Measurements from ENCODE around the gene DCHS2.

The DCHS2 gene

GRCh38 chr4:154208424-154208823 lies 283.2 kb downstream of the DCHS2 start:
- no peak for TF ChIP-seq ZNF274 (IDR thresholded peaks at IDR 0.05; ENCODE audit: low read depth, low read length)
- no peak for TF ChIP-seq YY1 (IDR thresholded peaks at IDR 0.05; ENCODE audit: insufficient read depth, insufficient read length)
- TF ChIP-seq SUZ12 (IDR thresholded peaks at IDR 0.05; ENCODE audit: extremely low read depth, insufficient read depth, insufficient read length): no peak
- Histone ChIP-seq H3K36me3 (ENCODE audit: insufficient read depth, insufficient read length, low read length) (no peaks in the 10 kb centered on the region), H3K9ac (ENCODE audit: insufficient read length, low read depth) (no peak overlapping the region), H3K9me3 (ENCODE audit: insufficient read depth, low read length) (no peaks in the 10 kb centered on the region), H3K4me1 (ENCODE audit: insufficient read depth, insufficient read length) (no peaks in the 10 kb centered on the region), H3K27me3 (ENCODE audit: insufficient read depth, insufficient read length) (no peaks in the 10 kb centered on the region), H3K4me3 (ENCODE audit: insufficient read length, low read depth) (no peak overlapping the region)
- DNase-seq (ENCODE audit: low read depth, low spot score): peak; percentile 27

DNA sequence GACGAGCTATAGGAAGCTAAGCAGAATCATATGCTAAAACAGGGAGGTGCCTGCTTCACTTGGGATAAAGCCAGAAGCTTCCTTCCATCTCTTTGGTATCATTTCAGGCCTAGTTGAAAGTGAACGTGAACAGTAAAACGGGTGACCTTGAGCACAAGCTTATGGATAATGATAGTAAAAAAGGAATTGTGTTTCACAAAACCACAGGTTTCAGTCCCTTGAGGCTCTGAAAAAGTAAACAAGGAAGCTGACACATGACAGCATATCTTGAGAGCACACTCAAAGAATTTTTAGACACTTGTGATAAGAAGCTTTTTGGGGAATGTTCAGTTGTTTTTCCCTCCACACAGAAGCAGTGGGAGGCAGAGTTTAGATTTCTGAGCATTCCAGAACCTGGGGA lies 286.1 kb downstream of the DCHS2 start:
- no peak for TF ChIP-seq ZNF274 (IDR thresholded peaks at IDR 0.05; ENCODE audit: low read depth, low read length)
- no peak for TF ChIP-seq SUZ12 (IDR thresholded peaks at IDR 0.05; ENCODE audit: extremely low read depth, insufficient read depth, insufficient read length)
- TF ChIP-seq YY1 (IDR thresholded peaks at IDR 0.05; ENCODE audit: insufficient read depth, insufficient read length): no peak
- Histone ChIP-seq H3K27me3 (ENCODE audit: insufficient read depth, insufficient read length) (no peaks in the 10 kb centered on the region), H3K4me1 (ENCODE audit: insufficient read depth, insufficient read length) (no peaks in the 10 kb centered on the region), H3K36me3 (ENCODE audit: insufficient read depth, insufficient read length, low read length) (no peaks in the 10 kb centered on the region), H3K4me3 (ENCODE audit: insufficient read length, low read depth) (no peak overlapping the region), H3K9ac (ENCODE audit: insufficient read length, low read depth) (no peak overlapping the region), H3K9me3 (ENCODE audit: insufficient read depth, low read length) (no peaks in the 10 kb centered on the region)
- no peak for DNase-seq (ENCODE audit: low read depth, low spot score)

DNA sequence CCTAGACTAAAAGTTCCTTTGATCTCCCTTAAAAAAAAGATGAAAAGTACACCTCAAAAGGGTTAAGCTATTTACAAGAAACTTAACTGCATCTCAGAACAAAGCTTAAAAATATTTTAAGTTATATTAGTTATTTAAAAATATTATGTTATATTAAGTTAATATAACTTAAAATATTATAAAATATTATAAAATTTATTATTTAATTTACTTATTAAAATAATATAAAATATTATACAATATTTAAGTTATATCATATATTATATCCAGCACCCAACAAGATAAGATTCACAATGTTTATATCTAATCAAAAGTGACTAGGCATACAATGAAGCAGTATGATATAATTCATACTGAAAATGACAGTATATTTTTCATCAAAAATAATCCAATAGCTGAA lies 296.9 kb downstream of the DCHS2 start:
- Histone ChIP-seq H3K27me3 (ENCODE audit: insufficient read depth, insufficient read length) (no peaks in the 10 kb centered on the region), H3K4me1 (ENCODE audit: insufficient read depth, insufficient read length) (no peaks in the 10 kb centered on the region), H3K9me3 (ENCODE audit: insufficient read depth, low read length) (no peaks in the 10 kb centered on the region), H3K4me3 (ENCODE audit: insufficient read length, low read depth) (no peak overlapping the region), H3K36me3 (ENCODE audit: insufficient read depth, insufficient read length, low read length) (no peaks in the 10 kb centered on the region), H3K9ac (ENCODE audit: insufficient read length, low read depth) (no peak overlapping the region)
- no peak for DNase-seq (ENCODE audit: low read depth, low spot score)
- TF ChIP-seq ZNF274 (IDR thresholded peaks at IDR 0.05; ENCODE audit: low read depth, low read length): no peak
- TF ChIP-seq YY1 (IDR thresholded peaks at IDR 0.05; ENCODE audit: insufficient read depth, insufficient read length): no peak
- TF ChIP-seq SUZ12 (IDR thresholded peaks at IDR 0.05; ENCODE audit: extremely low read depth, insufficient read depth, insufficient read length): no peak

DNA sequence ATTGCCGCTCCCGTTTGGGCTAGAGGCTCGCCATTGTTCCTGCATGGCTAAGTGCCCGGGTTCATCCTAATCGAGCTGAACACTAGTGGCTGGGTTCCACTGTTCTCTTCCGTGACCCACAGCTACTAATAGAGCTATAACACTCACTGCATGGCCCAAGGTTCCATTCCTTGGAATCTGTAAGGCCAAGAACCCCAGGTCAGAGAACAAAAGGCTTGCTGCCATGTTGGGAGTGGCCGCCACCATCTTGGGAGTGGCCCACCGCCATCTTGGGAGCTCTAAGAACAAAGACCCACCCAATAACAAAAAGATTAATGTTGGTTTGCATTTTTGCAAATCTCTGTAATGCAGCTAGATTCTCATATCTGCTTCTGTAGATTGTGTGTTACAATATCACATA lies 299.0 kb downstream of the DCHS2 start:
- TF ChIP-seq ZNF274 (IDR thresholded peaks at IDR 0.05; ENCODE audit: low read depth, low read length) (no peak), SUZ12 (IDR thresholded peaks at IDR 0.05; ENCODE audit: extremely low read depth, insufficient read depth, insufficient read length) (no peak), YY1 (IDR thresholded peaks at IDR 0.05; ENCODE audit: insufficient read depth, insufficient read length) (no peak)
- H3K4me3 ChIP-seq (ENCODE audit: insufficient read length, low read depth): no peak overlapping the region
- H3K9ac ChIP-seq (ENCODE audit: insufficient read length, low read depth): no peak overlapping the region
- no peak for DNase-seq (ENCODE audit: low read depth, low spot score)
- no peaks in the 10 kb centered on the region for H3K9me3 ChIP-seq (ENCODE audit: insufficient read depth, low read length)
- no peaks in the 10 kb centered on the region for H3K36me3 ChIP-seq (ENCODE audit: insufficient read depth, insufficient read length, low read length)
- H3K27me3 ChIP-seq (ENCODE audit: insufficient read depth, insufficient read length): no peaks in the 10 kb centered on the region
- H3K4me1 ChIP-seq (ENCODE audit: insufficient read depth, insufficient read length): no peaks in the 10 kb centered on the region

- H3K36me3 ChIP-seq (ENCODE audit: insufficient read depth, insufficient read length, low read length): no peaks in the 10 kb centered on the region
- no peaks in the 10 kb centered on the region for H3K9me3 ChIP-seq (ENCODE audit: insufficient read depth, low read length)
- no peaks in the 10 kb centered on the region for H3K27me3 ChIP-seq (ENCODE audit: insufficient read depth, insufficient read length)
- no peak for TF ChIP-seq SUZ12 (IDR thresholded peaks at IDR 0.05; ENCODE audit: extremely low read depth, insufficient read depth, insufficient read length)
- TF ChIP-seq YY1 (IDR thresholded peaks at IDR 0.05; ENCODE audit: insufficient read depth, insufficient read length): no peak
- TF ChIP-seq ZNF274 (IDR thresholded peaks at IDR 0.05; ENCODE audit: low read depth, low read length): no peak
- no peak overlapping the region for H3K9ac ChIP-seq (ENCODE audit: insufficient read length, low read depth)
- no peak overlapping the region for H3K4me3 ChIP-seq (ENCODE audit: insufficient read length, low read depth)
- DNase-seq (ENCODE audit: low read depth, low spot score): no peak
- H3K4me1 ChIP-seq (ENCODE audit: insufficient read depth, insufficient read length): peaks cover 2% of the 10 kb centered on the region
Measured at GRCh38 chr4:154189346-154189745, 302.3 kb downstream of the DCHS2 start.

DNA sequence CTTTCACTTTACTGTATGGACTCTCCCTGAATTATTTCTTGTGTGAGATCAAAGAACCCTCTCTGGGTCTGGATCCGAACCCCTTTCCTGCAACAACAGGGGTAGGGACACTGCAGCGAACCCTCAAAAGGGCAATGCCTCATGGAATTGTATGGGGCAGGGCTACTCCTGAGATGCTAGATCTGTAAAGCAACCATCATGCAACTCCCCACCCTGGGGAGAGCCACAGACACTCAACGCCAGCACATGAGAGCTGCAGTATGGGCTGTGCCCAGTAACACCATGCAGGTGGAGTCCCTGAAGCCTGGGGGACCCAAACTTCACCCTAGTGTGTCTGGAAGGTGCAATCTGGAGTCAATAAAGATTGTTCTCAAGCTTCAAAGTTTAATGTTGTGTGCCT lies 304.7 kb downstream of the DCHS2 start:
- Histone ChIP-seq H3K9me3 (ENCODE audit: insufficient read depth, low read length) (no peaks in the 10 kb centered on the region), H3K4me3 (ENCODE audit: insufficient read length, low read depth) (no peak overlapping the region), H3K36me3 (ENCODE audit: insufficient read depth, insufficient read length, low read length) (no peaks in the 10 kb centered on the region), H3K4me1 (ENCODE audit: insufficient read depth, insufficient read length) (peaks cover 2% of the 10 kb centered on the region), H3K9ac (ENCODE audit: insufficient read length, low read depth) (no peak overlapping the region), H3K27me3 (ENCODE audit: insufficient read depth, insufficient read length) (no peaks in the 10 kb centered on the region)
- no peak for DNase-seq (ENCODE audit: low read depth, low spot score)
- TF ChIP-seq YY1 (IDR thresholded peaks at IDR 0.05; ENCODE audit: insufficient read depth, insufficient read length) (no peak), ZNF274 (IDR thresholded peaks at IDR 0.05; ENCODE audit: low read depth, low read length) (no peak), SUZ12 (IDR thresholded peaks at IDR 0.05; ENCODE audit: extremely low read depth, insufficient read depth, insufficient read length) (no peak)

DNA sequence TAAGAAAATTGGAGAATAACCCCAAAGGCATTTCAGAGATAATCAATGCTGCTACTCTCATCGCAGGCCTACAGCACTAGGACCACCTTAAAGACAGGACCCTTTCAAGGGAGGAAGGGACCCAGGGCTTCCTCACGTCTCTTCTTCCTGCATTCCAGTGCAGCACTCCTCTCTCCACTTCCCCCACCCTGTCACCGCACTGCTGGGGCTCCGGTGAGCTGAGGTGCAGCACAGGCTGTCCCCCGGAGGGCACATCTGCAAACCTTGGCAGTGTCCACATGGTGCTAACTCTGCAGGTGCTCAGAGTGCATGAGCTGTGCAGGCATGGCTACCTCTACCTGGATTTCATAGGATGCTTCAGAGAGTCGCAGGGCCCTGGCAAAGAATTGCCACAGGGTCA lies 305.6 kb downstream of the DCHS2 start:
- no peak for DNase-seq (ENCODE audit: low read depth, low spot score)
- TF ChIP-seq SUZ12 (IDR thresholded peaks at IDR 0.05; ENCODE audit: extremely low read depth, insufficient read depth, insufficient read length) (no peak), ZNF274 (IDR thresholded peaks at IDR 0.05; ENCODE audit: low read depth, low read length) (no peak), YY1 (IDR thresholded peaks at IDR 0.05; ENCODE audit: insufficient read depth, insufficient read length) (no peak)

DNA sequence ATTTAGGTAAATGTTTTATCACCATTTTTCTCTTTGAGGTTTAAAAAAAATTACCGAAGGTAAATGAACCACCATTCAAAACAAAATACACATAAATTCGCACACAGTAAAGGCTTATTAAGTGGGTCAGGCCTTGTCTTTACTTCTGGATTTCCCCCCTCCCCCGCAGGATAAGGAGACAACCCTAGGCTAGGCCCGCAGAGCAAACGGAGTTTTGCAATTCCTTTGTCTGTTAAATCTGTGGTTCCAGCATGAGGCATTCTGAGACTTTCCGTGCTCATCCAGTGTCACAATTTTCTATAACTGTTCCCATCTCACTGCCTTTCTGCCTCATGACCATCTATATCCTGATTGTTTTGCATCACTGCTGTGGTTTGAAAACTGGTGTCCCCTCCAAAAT lies 307.4 kb downstream of the DCHS2 start:
- Histone ChIP-seq H3K9me3 (ENCODE audit: insufficient read depth, low read length) (no peaks in the 10 kb centered on the region), H3K4me1 (ENCODE audit: insufficient read depth, insufficient read length) (peaks cover 2% of the 10 kb centered on the region), H3K4me3 (ENCODE audit: insufficient read length, low read depth) (no peak overlapping the region), H3K27me3 (ENCODE audit: insufficient read depth, insufficient read length) (no peaks in the 10 kb centered on the region), H3K36me3 (ENCODE audit: insufficient read depth, insufficient read length, low read length) (no peaks in the 10 kb centered on the region), H3K9ac (ENCODE audit: insufficient read length, low read depth) (no peak overlapping the region)
- peak; percentile 18 for DNase-seq (ENCODE audit: low read depth, low spot score)
- TF ChIP-seq YY1 (IDR thresholded peaks at IDR 0.05; ENCODE audit: insufficient read depth, insufficient read length): no peak
- no peak for TF ChIP-seq SUZ12 (IDR thresholded peaks at IDR 0.05; ENCODE audit: extremely low read depth, insufficient read depth, insufficient read length)
- TF ChIP-seq ZNF274 (IDR thresholded peaks at IDR 0.05; ENCODE audit: low read depth, low read length): no peak

More for the DNA sequence above, 305.6 kb downstream of the DCHS2 start:
- Histone ChIP-seq H3K4me1 (ENCODE audit: insufficient read depth, insufficient read length) (peaks cover 2% of the 10 kb centered on the region), H3K36me3 (ENCODE audit: insufficient read depth, insufficient read length, low read length) (no peaks in the 10 kb centered on the region), H3K9ac (ENCODE audit: insufficient read length, low read depth) (no peak overlapping the region), H3K27me3 (ENCODE audit: insufficient read depth, insufficient read length) (no peaks in the 10 kb centered on the region), H3K4me3 (ENCODE audit: insufficient read length, low read depth) (no peak overlapping the region), H3K9me3 (ENCODE audit: insufficient read depth, low read length) (no peaks in the 10 kb centered on the region)

Data from NT2/D1 (cell line).